GM12873 (cell line): ENCODE results near the gene SLC43A3.
A peak's percentile ranks its signal among the peaks of the same experiment; 100 is the strongest.

Source experiments
- CTCF ChIP-seq: IDR thresholded peaks from 2 replicates; pipeline ENCODE4 v1.5.1; 2012; ENCODE audit warnings: low read depth, mild to moderate bottlenecking, moderate library complexity, low read length, control low read depth; ENCODE audit not compliant: insufficient read depth; ENCODE audit errors: missing control alignments

The SLC43A3 gene

GRCh38 chr11:57458410-57459163, 31.7 kb upstream of the SLC43A3 start:
- peak; percentile 74 for TF ChIP-seq CTCF

- TF ChIP-seq CTCF, result no peak
Observed at GRCh38 chr11:57458060-57458409, 31.1 kb upstream of the SLC43A3 start.

GRCh38 chr11:57457643-57458023, 30.7 kb upstream of the SLC43A3 start:
- TF ChIP-seq CTCF, result no peak

- TF ChIP-seq CTCF, result peak; percentile 98
Observed at GRCh38 chr11:57456960-57457642, 30.2 kb upstream of the SLC43A3 start.

- TF ChIP-seq CTCF, result no peak
Observed at GRCh38 chr11:57453543-57454177, 26.7 kb upstream of the SLC43A3 start.

GRCh38 chr11:57446055-57446454, 19.1 kb upstream of the SLC43A3 start:
- TF ChIP-seq CTCF, result no peak

- TF ChIP-seq CTCF, result no peak
Observed at GRCh38 chr11:57444362-57445121, 17.6 kb upstream of the SLC43A3 start.
